ENCODE measurements around the gene LRRC32.

The LRRC32 gene

DNA sequence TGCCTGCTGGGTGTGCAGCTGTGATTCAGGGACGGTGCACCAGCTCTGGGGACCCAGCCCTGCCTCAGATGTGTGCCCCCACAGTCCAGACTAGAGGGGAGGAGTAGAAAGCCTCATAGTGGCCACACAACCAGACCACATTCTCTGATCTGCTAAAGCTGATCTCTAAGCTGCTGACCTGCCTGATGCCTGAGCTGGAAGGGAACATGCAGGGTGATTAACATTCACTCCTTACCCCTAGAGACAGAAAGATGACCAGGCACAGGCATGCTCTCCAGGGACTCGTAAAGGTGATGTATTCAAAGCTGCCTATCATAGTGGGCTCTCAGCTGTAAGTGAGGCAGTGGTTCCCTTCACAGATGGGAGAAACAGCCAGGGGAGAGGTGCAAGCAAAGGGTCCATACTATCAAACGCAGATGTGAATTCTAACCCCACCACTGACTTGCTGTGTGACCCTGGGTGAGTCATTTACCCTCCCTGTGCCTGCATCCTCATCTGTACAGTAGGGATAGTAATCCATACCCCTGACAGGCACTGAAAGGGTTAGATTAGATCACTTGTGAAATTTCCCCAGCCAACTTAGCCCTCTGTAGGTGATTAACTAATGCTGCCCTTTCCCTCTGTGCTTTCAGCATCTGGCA is 29.0 kb upstream of the LRRC32 start:
- TF ChIP-seq, protein P1, sequence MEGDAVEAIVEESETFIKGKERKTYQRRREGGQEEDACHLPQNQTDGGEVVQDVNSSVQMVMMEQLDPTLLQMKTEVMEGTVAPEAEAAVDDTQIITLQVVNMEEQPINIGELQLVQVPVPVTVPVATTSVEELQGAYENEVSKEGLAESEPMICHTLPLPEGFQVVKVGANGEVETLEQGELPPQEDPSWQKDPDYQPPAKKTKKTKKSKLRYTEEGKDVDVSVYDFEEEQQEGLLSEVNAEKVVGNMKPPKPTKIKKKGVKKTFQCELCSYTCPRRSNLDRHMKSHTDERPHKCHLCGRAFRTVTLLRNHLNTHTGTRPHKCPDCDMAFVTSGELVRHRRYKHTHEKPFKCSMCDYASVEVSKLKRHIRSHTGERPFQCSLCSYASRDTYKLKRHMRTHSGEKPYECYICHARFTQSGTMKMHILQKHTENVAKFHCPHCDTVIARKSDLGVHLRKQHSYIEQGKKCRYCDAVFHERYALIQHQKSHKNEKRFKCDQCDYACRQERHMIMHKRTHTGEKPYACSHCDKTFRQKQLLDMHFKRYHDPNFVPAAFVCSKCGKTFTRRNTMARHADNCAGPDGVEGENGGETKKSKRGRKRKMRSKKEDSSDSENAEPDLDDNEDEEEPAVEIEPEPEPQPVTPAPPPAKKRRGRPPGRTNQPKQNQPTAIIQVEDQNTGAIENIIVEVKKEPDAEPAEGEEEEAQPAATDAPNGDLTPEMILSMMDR (IDR thresholded peaks at IDR 0.05; ENCODE audit: extremely low read depth, missing control alignments) = no peak
- no peak for DNase-seq (ENCODE audit: low spot score)

DNA sequence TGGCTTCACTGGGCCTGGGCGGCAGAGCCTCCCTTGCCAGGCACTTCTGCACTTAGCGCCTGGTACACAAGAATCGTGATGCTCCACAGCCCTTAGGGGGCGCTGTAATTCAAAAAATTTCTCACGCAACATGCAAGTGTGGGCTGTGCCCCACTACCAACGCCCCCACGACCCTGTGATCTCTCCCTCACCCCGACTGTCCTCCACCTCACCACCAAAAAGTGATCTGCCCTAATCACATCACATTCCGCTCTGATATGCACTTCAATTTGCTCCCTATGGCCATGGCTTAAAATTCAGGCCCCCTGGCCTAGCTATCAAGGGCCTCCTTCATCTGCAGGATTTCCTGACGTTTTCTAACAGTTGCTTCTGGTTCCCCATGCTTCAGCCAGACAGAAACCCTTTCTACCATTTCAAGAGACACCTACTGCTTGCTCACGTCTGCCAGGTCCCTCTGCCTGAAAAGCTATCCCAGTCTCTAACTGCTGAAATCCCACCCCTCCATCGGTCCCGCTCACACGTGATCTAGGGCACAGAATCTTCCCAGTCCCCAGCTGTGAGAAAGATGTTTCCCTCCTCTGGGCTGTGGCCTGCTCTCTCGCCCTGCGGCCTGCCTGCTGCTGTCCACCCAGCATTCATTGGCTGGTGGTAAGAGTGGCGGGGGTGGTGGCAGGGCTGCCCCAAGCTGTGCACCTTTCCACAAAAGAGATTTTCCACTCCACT is 27.9 kb upstream of the LRRC32 start:
- TF ChIP-seq, protein P1 (IDR thresholded peaks at IDR 0.05; ENCODE audit: extremely low read depth, missing control alignments) = peak; percentile 45
- DNase-seq (ENCODE audit: low spot score) = no peak

DNA sequence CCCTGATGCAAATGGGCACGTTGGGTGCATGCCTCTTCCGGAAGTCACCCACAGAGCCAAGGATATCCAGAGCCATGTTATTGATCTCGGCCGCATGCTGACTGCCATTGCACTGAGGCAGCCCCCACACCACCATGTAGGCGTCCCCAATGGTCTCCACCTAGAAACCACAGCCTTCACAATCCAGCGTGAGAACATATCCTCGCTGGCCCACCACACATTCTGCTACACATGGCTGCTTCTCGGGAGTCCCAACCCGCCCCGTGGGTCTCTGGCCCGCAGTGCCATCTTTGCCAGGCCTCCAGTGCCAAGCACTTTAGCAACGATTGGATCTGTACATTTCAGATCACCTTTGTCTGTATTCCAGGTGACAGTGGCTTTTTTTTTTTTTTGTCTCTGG is 26.2 kb upstream of the LRRC32 start:
- TF ChIP-seq, protein P1 (IDR thresholded peaks at IDR 0.05; ENCODE audit: extremely low read depth, missing control alignments) = no peak
- no peak for DNase-seq (ENCODE audit: low spot score)

DNA sequence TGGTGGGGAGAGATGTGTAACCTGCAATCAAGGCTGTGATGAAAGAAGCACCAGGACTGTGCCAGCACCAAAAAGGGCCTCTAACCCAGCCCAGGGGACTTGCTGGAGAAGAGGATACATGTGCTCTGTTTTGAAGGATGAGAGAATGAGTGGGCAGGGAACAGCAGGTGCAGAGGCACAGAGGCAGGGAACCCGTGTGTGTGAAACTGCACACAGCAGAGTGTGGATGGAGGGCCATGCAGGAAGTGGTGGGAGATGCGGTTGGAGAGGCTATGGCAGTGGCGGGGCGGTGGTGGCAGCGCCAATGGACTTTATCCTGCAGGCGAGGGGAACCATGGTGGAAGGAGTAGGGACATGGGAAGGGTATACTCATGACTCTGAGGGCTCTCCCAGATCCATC is 25.2 kb upstream of the LRRC32 start:
- TF ChIP-seq, protein P1 (IDR thresholded peaks at IDR 0.05; ENCODE audit: extremely low read depth, missing control alignments) = no peak
- no peak for DNase-seq (ENCODE audit: low spot score)

DNA sequence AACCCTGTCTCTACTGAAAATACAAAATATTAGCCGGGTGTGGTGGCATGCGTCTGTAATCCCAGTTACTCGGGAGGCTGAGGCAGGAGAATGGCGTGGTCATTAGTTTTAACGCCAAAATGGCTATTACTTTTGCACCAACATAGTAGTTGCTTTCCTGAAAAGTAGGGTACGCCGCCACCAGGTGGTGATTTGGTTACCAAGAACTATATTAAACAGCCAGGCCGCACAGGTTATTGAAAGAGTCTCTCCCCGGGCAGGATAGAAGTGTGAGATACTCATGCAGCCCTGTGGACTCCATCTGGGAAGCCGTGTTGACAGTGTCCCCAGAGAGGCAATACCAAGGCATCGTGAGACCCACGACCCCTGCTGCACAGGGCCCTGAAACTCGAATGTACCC is 24.6 kb upstream of the LRRC32 start:
- TF ChIP-seq, protein P1 (IDR thresholded peaks at IDR 0.05; ENCODE audit: extremely low read depth, missing control alignments) = no peak
- no peak for DNase-seq (ENCODE audit: low spot score)

DNA sequence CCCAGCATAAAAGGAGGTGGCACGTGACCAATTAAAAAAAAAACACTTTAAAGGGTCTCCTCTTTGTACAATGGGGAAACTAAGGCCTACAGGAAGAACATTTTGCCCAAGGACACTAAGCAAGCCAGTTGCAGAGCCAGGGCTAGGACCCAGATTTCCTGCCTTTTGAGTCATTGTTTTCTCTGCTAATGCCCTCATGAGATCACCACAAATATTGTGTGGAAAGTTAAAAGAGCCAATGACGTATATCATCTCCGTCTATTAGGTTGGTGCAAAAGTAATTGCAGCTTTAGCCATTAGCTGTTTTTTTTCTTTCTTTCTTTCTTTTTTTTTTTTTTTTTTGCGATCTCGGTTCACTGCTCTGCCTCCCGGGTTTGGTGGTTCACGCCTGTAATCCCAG is 24.1 kb upstream of the LRRC32 start:
- no peak for DNase-seq (ENCODE audit: low spot score)
- TF ChIP-seq, protein P1 (IDR thresholded peaks at IDR 0.05; ENCODE audit: extremely low read depth, missing control alignments) = no peak

DNA sequence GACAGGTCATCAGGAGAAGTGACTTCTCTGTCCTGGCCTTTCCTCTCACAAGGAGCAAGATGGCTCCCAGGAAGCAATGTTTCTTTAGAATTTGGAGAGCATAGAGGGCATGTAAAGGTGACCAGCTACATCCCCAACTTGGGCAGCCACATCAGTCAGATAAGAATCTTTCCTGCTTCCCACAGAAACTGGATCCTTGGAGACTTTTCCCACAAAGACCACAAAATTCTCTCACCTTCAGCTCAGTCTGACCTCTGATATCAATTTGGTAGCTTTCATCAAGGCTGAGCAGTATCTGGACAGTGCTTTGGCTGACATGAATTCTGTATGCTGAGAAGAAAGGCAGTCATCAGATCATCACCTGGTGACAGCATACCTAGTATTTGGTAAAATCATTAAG is 23.3 kb upstream of the LRRC32 start:
- TF ChIP-seq, protein P1 (IDR thresholded peaks at IDR 0.05; ENCODE audit: extremely low read depth, missing control alignments) = no peak
- DNase-seq (ENCODE audit: low spot score) = no peak
